NCI-H510A treated with DMSO at 0.1 percent for 48 hours (cell line): ENCODE data around the gene ZNF366.

Experiments used
- DNase-seq: peaks from one replicate; lab custom pipeline; 2025; lab: John Stamatoyannopoulos, UW

The ZNF366 gene, protein sequence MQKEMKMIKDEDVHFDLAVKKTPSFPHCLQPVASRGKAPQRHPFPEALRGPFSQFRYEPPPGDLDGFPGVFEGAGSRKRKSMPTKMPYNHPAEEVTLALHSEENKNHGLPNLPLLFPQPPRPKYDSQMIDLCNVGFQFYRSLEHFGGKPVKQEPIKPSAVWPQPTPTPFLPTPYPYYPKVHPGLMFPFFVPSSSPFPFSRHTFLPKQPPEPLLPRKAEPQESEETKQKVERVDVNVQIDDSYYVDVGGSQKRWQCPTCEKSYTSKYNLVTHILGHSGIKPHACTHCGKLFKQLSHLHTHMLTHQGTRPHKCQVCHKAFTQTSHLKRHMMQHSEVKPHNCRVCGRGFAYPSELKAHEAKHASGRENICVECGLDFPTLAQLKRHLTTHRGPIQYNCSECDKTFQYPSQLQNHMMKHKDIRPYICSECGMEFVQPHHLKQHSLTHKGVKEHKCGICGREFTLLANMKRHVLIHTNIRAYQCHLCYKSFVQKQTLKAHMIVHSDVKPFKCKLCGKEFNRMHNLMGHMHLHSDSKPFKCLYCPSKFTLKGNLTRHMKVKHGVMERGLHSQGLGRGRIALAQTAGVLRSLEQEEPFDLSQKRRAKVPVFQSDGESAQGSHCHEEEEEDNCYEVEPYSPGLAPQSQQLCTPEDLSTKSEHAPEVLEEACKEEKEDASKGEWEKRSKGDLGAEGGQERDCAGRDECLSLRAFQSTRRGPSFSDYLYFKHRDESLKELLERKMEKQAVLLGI

DNA sequence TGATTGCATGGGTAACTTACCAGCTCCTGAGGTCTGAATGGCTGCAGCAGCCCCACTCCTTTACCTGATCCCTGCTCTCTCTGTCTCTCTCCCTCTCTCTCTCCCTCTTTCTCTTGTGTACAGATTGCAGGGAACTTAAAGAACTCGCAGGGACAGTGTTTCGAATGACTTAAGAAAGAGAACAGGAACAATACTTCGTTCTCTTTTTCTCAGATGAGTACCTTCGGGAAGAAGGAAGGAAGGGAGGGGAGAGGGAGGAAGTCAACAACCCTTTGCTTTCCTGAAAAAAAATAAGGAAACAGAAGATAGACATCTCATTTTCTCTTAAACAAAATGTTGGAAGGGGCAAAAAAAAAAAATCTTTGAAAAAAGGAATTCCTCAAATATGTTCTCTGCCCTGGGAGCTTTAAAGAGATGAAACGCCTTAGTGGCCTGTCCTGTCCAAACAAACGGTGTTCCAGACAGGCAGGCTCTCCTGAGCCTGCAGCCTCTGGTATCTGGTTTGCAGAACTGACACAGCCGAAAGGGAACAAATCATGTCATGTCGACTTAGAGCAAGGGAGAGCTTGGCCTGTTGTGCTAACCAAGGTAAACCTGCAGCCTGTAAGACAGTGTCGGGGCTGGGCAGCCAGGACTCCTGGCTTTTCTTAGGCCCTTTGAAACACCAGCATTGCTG lies at the start of gene ZNF366:
TSS of gene ZNF366 (minus strand) at position 180 of the 676 bp plus-strand sequence. CDS start 45,914 bp downstream, outside the sequence.
- no peak for DNase-seq

DNA sequence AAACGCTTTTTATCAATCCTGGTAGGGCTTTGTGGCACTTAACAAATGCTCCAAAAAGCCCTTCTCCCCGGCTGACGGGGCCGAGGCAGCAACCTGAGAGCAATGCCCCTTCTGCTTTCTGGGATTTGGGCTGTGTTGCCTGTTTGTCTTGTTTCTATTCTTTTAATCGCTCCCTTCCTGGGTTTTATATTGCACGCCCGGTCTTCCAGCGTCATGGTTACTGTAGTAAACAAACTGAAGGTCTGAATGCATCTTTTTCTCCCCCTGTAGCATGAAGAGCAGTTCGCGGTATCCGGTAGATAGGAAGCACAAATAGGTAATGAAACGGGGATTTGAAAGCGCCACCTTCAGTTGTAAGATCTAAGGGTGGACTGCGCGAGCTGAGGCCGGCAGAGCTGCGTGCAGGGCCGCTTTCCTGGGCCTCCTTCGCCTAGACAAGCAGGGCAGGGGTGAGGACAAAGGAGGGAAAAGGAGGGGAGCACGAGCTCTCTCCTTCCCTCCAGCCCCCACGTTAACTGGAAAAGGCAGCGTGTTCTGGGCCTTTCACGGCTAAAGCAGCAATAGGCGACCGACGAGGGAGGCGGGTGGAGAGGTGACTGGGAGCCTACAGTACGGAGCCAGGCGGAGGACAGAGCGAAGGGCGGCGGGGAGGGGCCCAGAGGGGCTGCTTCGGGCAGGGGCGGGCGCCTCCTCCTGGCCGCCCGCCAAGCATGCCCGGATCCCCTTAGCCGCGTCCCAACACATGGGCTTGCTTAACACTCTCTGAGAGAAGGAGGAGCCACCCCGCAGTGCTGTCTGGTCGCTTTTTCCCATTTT lies 49.3 kb upstream of the ZNF366 start:
- peak; percentile 71 for DNase-seq

DNA sequence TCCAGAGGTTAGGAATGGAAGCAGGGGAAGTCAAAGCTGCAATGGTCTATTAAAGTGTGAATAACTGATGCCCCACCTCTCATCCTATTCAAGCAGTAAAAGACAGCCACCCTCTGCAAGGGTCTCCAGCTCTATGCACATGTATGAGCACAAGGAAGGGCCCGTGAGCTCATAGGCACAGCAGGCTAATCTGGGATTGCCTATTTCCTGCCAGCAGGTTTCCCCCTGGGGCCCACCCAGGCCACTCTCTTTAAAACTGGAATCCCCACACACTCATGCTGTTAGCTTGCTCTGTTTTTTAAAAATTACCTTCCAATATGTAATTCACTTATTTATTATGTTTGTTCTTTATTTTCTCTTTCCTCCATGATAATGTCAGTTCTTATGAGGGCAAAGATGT lies 48.7 kb upstream of the ZNF366 start:
- DNase-seq: no peak

DNA sequence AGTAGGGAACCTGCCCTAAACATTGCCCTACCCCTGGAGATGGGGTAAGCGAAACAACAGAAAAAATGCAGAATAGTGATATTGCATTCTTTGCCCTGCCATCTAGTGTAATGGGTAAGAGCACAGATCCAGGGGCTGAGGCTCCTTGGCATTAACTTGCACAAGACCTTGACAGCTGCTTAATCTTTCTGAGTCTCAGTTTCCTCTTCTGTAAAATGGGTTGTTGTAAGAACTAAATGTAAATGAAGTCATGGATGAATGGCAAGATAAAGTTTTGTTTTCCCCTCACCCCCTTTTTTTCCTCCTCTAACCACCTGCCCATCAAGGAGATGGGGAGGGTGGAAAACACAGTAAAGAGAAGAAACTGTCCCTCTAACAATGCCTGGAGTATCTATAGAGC lies 47.7 kb upstream of the ZNF366 start:
- DNase-seq: no peak

DNA sequence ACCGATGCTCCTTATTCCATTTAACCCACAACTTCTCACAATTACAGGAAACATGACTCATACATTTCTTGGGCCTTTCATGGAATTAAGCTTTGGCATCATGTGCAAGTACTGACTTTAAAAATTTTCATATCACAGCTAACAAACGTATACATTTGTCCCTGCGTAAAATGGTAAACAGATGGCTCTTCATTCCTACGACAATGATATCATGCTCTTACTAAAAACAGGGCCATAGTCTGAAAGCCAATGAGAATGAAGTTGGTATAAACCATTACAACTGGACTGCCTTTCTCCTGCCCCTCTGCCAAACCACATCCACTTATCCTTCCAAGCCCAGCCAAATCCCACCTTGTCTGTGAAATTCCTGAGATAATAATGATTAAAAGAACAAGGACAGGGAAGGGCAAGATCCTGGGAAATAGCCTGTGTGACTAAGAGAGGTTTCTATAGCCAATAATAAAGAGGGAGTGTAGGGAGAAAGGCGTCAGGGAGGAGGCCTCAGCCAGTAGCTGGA lies 44.9 kb upstream of the ZNF366 start:
- DNase-seq: no peak

DNA sequence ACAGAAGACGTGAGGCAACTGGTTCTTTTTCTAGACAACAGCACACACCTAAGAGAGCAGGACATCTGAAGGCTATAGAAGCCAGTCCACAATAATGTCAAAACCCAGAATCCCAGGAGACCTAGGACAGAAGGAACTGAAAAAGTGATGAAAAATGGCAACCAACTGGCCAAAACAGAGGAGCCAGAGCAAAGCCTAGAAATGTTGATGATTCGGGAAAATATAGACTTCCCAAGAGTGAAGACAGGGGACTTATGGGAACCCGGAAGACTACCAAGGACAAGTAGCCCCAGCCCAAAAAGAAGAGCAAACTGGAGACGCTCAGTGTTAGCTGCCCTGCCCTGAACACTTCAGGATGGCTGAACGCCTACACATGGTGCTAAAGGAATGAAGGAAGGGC lies 43.4 kb upstream of the ZNF366 start:
- DNase-seq: no peak

DNA sequence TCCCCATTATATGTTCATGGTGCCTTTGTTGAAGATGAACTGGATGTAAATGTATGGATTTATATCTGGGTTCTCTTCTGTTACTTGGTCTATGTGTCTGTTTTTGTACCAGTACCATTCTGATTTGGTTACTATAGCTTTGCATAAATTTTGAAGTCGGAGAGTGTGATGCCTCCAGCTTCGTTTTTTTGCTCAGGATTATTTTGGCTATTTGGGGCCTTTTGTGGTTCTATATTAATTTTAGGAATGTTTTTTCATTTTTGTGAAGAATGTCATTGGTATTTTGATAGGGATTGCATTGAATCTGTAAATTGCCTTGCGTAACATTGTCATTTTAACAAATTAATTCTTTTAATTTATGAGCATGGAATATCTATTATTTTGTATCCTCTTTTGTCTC lies 36.6 kb upstream of the ZNF366 start:
- no peak for DNase-seq

DNA sequence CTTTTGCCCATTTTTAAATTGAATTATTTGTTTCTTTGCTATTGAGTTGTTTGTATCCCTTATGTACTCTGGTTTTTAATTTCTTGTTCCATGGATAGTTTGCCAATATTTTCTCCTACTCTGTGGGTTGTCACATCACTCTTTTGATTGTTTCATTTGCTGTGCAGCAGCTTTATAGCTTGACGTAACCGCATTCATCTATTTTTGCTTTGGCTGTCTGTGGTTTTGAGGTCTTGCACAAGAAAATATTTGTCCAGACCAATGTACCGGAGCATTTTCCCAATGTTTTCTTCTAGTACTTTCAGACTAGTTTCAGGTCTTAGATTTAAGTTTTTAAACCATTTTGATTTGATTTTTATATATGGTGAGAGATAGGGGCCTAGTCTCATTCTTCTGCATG lies 36.2 kb upstream of the ZNF366 start:
- DNase-seq: no peak

DNA sequence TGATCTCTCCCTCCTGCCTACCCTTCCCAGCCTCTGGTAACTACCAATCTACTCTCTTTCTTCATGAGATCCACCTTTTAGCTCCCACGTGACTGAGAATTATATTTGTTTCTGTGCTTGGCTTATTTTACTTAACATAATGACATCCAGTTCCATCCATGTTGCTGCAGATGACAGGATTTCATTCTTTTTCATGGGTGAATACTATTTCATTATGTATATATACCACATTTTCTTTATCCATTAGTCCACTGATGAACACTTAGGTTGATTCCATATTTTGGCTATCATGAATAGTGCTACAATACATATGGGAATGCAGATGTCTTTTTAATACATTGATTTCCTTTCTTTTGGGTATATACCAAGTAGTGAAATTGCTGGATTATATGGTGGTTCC lies 35.5 kb upstream of the ZNF366 start:
- DNase-seq: no peak

DNA sequence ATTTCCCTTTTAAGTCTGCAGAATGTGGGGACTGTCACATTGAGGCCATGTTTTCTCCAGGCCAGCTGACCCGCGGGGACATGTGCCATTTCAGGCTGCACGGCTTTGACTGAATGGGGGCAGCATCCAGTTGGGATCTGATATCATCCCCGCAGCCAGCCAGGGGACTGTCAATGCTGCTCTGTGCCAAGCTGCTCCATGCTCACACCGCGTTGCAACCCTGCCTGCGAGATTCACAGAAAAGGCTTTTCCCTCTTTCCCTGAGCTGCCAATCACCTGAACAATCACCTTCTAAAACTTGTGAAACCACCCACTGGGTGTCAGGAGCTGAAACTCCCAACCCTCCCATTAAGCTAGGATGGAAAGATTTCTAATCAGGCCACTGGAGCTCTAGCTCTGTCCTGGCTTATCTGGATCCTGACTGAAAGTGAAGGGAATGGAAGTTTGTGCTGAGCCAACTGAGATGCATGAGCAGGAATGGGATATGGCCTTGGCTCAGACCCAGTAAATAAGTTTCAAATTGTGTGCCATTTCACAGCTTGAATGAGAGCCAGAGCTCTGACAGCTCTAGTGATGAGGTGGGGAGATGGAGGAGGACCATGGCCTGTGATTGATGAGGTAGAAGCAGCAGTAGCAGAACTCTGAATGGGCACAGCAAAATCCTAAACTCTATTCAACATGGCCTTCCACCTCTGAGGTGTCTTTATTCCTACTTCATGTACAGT lies 34.5 kb upstream of the ZNF366 start:
- no peak for DNase-seq

DNA sequence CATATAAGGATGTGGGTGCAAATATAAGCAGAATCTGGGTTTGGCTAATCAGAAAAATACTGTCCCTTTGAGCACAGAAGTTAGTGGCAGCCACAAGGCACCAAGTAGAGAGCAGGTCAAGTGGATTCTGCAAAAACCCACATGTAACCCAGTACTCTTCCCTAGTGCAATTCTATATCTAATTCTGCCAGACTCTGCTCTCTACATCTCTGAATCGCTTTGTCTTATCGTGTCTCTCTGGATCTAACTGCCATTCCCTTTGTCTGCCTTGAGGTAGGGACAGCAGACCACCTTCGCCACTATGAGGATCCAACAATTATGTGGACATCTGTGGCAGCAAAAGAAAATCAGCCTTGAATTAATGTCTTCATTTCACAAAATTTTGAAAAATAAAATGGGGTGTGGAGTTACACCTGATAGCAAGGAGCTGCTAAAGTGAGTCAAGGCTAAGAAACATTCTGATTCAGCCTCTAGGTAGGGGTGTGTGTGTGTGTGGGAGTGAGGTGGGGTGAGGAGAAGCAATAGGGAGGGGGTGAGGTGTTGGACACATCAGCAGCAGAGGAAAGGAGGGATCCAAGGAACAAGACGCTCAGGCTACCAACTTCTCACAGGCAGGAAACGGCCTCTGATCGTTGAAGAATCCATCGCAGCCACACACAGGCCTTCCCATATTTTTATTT lies 33.7 kb upstream of the ZNF366 start:
- DNase-seq: no peak

DNA sequence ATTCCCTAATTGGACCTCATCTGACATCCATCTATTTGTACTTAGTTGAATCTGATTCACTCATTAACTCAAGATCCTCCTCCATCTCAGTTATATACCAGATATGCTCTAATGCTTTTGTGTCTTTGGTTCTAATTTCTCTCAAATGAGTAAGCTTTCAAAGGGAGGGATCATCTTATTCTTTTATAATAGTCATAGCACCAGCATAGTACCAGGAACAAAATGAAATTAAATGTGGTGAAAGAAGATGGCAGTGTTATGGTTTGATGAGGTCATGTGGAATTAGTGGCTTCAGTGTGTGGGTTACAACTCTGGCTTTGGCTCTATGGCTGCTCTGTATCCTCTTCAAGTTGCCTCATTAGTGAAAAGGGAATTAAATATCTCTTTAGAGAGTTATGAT lies 32.5 kb upstream of the ZNF366 start:
- DNase-seq: no peak

DNA sequence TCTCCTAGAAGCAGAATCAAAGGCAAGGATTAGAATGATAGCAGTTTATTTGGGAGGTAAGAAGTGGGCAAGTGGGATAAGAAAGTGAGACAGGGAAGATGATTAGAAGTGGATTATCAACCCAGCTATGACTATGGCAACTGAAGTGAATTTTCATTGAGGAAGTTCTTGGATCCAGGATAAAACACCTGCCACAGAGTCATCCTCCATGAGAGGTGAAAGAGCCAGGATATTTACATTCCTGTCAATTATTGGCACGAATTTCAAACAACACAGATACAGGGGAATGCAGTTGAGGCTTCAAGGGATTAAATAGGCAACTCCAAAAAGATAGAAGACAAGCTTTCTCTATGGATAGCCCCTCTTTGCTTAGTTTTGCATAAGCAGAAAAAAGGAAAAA lies 31.8 kb upstream of the ZNF366 start:
- DNase-seq: no peak

DNA sequence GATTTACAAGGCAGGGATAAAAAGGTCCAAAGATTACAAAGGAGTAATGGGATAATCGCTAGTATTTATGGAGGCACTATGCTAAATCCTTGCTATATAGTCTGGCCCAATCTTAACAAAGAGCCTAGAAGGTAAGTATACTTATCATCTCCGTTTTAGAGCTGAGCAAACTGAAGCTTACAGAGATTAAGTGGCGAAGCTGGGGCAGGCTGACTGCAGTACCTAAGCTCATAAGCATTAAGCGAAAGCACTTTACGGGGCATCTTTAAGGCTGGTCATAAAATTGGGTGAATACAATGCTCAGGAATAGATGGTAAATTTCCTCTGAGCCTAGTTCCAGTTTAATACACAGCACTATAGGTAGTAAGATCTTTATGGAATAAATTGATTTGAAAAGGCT lies 30.0 kb upstream of the ZNF366 start:
- no peak for DNase-seq

DNA sequence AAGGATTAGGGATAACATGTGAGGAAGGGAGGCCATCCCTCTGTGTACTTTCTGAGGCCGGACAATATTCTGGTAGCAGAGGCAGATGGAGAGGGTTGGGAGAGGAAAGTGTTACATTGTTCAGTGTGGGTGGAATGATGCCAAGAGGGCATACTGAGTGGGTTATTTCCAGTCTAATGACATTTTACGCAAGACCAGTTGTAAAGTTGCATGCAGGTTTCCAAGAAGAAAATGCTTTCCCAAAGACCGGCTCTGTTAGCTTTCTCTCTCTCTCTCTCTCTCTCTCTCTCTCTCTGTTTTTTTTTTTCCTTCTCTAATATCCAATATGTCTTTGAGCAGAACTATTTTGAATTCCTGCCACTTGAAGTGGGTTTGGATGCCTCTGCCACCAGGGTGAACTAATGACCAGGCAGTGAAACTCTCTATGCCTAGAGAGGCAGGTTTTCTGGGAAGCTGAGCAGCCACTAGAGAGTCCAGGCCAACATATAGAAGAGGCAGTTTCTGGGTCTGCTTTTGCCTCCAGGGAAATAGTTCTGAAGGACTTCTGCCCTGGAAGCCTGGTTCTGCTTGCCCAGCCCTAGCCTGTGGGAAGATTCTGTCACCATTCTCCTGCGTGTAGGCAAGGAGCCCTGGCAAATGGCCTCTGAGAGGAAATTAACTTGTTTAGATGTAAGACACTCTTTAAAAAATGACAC lies 24.4 kb upstream of the ZNF366 start:
- no peak for DNase-seq

DNA sequence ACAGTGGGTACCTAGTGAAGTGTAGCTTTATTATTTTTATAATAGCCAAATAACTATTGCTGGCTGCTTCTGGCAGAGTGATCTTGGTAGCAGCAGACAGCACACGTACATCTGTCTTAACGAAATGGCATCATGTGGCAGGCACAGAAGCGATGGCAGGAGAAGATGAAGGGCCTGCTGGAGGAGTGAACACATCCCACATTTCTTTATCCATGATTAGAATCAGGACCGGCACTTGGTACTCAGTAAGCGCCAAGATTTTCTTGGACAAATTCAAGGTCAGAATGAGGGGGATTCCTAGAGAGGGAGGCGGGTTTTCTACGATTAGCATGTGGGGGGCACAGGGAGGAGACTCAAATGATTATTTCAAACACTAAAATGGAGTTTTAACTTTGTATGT lies 23.0 kb upstream of the ZNF366 start:
- DNase-seq: no peak

DNA sequence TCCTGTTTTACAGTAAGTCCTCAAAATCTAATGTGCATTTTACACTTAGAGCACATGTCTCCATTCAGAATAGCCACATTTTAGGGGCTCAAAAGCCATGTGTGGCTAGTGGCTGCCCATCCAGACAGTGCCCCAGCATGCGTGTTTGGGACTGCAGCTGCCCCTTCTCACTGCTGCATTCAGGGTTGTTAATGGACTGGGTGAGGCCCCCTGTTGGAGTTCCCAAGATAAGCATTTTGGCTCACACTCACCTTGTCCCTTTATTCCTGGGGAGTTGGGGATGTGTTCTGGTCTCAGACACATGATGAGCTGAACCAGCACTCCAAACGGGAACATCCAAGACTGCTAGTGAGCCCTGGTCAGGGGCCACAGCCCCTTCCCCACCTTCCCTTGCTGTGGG lies 22.2 kb upstream of the ZNF366 start:
- no peak for DNase-seq

DNA sequence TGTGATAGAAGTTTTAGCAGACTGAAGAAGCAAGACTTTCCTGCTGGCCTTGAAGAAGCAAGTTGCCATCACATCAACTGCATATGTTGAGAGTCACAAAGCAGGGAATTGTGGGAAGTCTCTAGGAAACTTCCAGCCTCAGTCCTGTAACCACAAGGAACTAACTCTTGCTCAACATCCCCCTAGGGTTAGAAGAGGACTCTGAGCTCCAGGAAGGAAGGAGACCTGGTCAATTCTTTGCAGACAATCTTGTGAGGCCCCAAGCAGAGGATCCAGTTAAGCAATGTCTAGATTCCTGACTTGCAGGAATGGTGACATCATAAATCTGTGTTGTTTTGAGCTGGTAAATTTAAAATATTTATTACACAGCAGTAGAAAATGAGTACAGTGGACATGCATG lies 18.6 kb upstream of the ZNF366 start:
- no peak for DNase-seq

DNA sequence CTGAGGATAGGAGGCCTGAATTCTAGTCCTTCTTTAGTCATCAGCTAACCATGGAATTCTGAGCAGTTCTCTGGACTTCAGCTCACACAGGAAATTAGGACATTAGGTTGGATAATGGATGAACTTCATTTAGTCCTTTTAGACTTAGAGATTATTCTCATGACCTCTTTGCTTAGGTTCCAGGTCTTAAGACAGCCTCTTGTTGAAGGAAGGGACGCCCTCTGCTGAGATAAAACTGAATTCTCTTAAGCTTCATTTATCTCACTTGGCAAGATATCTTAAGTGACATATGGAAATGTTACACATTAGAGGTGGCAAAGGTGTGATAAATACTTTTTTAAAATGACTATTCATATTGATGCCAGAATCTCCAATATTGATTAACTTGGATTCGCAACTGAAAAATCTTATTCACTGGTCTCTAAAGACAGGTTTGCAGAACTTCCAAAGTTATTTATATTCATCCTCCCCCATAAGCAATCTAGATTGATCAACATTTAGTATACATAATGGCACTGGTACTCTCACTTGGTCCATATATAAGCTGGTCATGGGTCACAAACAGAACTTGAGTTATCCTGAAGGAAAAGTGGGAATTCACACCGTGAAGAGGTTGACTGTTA lies 16.9 kb upstream of the ZNF366 start:
- no peak for DNase-seq

DNA sequence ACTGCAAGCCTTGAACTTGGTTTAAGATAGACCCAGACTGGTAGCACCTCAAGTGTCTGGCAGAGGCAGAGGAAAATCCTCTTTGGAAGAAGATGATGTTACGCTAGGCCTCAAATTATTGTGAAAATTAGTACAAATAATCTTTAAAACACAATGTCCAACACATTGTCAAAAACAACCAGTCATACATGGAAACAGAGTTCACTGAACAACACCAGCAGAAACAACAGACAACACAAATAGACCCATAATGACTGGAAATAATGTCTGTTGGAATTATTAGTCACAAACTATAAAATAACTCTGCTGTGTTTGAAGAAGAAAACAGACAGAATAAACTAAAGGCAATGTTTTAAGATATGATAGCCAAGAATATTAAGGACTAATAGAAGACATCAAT lies 15.4 kb upstream of the ZNF366 start:
- DNase-seq: no peak
